ENCODE results near the gene ZFAND3. TPM values are rescaled to one million over a fixed set of nuclear protein-coding genes. Genes with fewer than 3 reads are reported as not detected.
"Not testable (repeated sequence)": the region's sequence is repeated elsewhere in the genome, so short reads cannot be mapped to it uniquely, and the experiment has no call there.

The ZFAND3 gene
- polyA plus RNA-seq, 3 donors from 2014 or later, result 3.1 to 10.2 (median 3.9) TPM

- H3K4me3 Mint-ChIP-seq, result peak overlapping the region; percentile 67 to 89 (median 79)
- DNase-seq, result peak in 1 of 3 donors; percentile 13
- peaks cover 0 to 2% (median 0%) of the 10 kb centered on the region in 6 donors for H3K9me3 Mint-ChIP-seq
- H3K36me3 Mint-ChIP-seq, result peaks cover 0 to 8% (median 3%) of the 10 kb centered on the region in 3 donors
- H3K4me1 Mint-ChIP-seq, result peaks cover 89 to 92% of the 10 kb centered on the region in 2 donors
- peaks cover 0 to 5% (median 0%) of the 10 kb centered on the region in 3 donors for H3K27me3 Mint-ChIP-seq (ENCODE audit: low read depth in 3 of 3)
- H3K27ac Mint-ChIP-seq, result peak overlapping the region; percentile 86 to 95 (median 92)
These were observed 48.4 kb downstream of the ZFAND3 start for GRCh38 chr6:37867756-37868446.

DNA sequence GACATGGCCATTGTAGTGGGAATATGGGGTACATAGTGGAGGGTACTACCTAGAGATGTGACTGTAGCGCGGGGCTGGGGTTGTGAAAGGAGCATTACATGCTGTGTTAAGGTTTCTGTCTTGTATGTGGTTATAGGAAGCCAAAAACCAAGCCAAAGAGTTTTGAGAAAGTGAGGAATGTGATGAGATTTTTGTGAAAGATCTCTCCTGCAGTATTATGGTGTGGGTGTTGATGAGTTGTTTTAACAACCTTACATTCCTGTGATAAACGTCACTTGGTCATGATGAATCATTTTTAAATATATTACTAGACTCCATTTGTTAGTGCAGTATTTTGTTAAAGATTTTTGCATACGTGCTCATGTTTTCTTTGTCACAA lies 48.9 kb downstream of the ZFAND3 start:
- Mint-ChIP-seq H3K9me3 (peaks cover 0 to 2% (median 0%) of the 10 kb centered on the region in 6 donors), H3K27me3 (ENCODE audit: low read depth in 3 of 3) (peaks cover 0 to 5% (median 0%) of the 10 kb centered on the region in 3 donors), H3K36me3 (peaks cover 0 to 8% (median 3%) of the 10 kb centered on the region in 3 donors), H3K4me3 (peak overlapping the region; percentile 67 to 89 (median 79)), H3K27ac (peak overlapping the region; percentile 86 to 95 (median 92)), H3K4me1 (peaks cover 86 to 90% of the 10 kb centered on the region in 2 donors)
- peak; percentile 52 to 56 (median 53) for DNase-seq

DNA sequence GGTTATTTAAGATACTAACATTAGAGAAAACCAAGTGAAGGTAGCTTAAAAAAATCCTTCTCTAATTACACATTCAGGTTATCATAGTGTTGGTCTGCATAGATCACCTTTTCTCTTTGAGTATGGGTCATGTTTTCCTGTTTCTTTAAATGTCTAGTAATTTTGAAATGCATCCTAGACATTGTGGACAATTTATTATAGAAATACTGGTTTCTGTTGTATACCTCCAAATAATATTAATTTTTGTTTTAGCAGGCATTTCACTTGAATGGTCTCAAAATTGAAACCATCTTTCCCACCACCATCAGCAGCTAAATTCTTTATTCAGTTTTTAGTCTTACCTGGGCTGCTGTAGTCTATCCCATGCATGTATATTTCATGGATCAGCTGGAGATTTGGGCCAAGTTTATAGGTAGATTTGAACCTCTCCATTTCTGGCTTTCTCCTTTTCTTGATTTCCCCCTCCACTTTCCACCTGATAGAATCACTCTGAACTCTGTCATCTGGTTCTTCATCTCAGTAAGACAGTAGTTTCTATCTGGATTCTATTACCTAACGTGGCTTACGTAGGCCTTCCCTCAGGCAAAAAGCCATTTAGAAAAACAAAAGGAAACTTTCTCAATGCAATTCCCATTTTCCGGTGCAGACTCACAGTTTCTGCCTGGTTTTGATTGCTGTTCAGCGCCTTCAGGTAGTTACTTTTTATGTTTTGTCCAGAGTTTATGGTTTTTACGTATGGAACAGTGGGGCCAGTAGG lies 52.3 kb downstream of the ZFAND3 start:
- H3K27ac Mint-ChIP-seq, result peak overlapping the region; percentile 3 to 61 (median 34)

DNA sequence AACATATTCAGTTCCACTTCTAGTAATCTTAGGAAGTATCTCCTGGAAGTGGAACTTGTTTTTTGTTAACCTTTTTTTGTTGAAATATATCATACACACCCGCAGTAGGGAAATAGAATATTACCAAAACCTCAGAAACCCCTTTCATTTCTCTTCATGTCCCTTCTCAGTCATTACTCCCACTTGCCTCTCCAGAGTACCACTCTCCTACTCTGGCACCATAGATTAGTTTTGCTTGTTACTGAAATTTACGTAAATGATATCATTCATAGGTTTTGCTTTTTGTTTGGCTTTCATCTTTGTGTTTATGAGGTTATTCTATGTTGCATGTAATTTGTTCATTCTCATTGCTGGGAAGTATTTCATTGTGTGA lies 52.8 kb downstream of the ZFAND3 start:
- H3K36me3 Mint-ChIP-seq, result peaks cover 0 to 8% (median 3%) of the 10 kb centered on the region in 3 donors
- DNase-seq, result no peak
- H3K4me1 Mint-ChIP-seq, result peaks cover 80 to 88% of the 10 kb centered on the region in 2 donors
- H3K4me3 Mint-ChIP-seq, result peak overlapping the region in 2 of 5 donors; percentile 18 to 34
- peak overlapping the region in 4 of 6 donors; percentile 3 to 54 (median 23) for H3K27ac Mint-ChIP-seq
- peaks cover 0 to 2% (median 0%) of the 10 kb centered on the region in 3 donors for H3K27me3 Mint-ChIP-seq (ENCODE audit: low read depth in 3 of 3)
- peaks cover 0 to 2% (median 0%) of the 10 kb centered on the region in 6 donors for H3K9me3 Mint-ChIP-seq

More for the DNA sequence above, 52.3 kb downstream of the ZFAND3 start:
- H3K27me3 Mint-ChIP-seq (ENCODE audit: low read depth in 3 of 3), result peaks cover 0 to 2% (median 0%) of the 10 kb centered on the region in 3 donors
- peaks cover 0 to 2% (median 0%) of the 10 kb centered on the region in 6 donors for H3K9me3 Mint-ChIP-seq
- H3K4me3 Mint-ChIP-seq, result peak overlapping the region in 1 of 5 donors; percentile 34
- H3K4me1 Mint-ChIP-seq, result peaks cover 80 to 88% of the 10 kb centered on the region in 2 donors
- no peak for DNase-seq
- peaks cover 0 to 8% (median 3%) of the 10 kb centered on the region in 3 donors for H3K36me3 Mint-ChIP-seq

- Mint-ChIP-seq H3K27ac (peak overlapping the region in 1 of 6 donors; percentile 36), H3K27me3 (ENCODE audit: low read depth in 3 of 3) (peaks cover 0 to 2% (median 0%) of the 10 kb centered on the region in 3 donors), H3K4me3 (no peak overlapping the region), H3K4me1 (peaks cover 80 to 91% of the 10 kb centered on the region in 2 donors), H3K9me3 (peaks cover 0 to 2% (median 0%) of the 10 kb centered on the region in 6 donors), H3K36me3 (peaks cover 0 to 8% (median 3%) of the 10 kb centered on the region in 3 donors)
- no peak for DNase-seq
These were observed 55.2 kb downstream of the ZFAND3 start for GRCh38 chr6:37874726-37875125.

- peaks cover 0 to 8% (median 3%) of the 10 kb centered on the region in 3 donors for H3K36me3 Mint-ChIP-seq
- peak overlapping the region in 1 of 5 donors; percentile 37 for H3K4me3 Mint-ChIP-seq
- peaks cover 83 to 95% of the 10 kb centered on the region in 2 donors for H3K4me1 Mint-ChIP-seq
- no peaks in the 10 kb centered on the region for H3K27me3 Mint-ChIP-seq (ENCODE audit: low read depth in 3 of 3)
- no peak for DNase-seq
- H3K9me3 Mint-ChIP-seq, result peaks cover 0 to 2% (median 0%) of the 10 kb centered on the region in 6 donors
- peak overlapping the region in 1 of 6 donors; percentile 70 for H3K27ac Mint-ChIP-seq
These were observed 56.2 kb downstream of the ZFAND3 start for GRCh38 chr6:37875561-37876309.

- peaks cover 0 to 2% (median 0%) of the 10 kb centered on the region in 6 donors for H3K9me3 Mint-ChIP-seq
- DNase-seq, result no peak
- H3K4me1 Mint-ChIP-seq, result peaks cover 84 to 93% of the 10 kb centered on the region in 2 donors
- no peak overlapping the region for H3K27ac Mint-ChIP-seq
- H3K27me3 Mint-ChIP-seq (ENCODE audit: low read depth in 3 of 3), result no peaks in the 10 kb centered on the region
- H3K4me3 Mint-ChIP-seq, result peak overlapping the region in 1 of 5 donors; percentile 28
- H3K36me3 Mint-ChIP-seq, result peaks cover 0 to 7% (median 3%) of the 10 kb centered on the region in 3 donors
These were observed 57.3 kb downstream of the ZFAND3 start for GRCh38 chr6:37876843-37877242.

DNA sequence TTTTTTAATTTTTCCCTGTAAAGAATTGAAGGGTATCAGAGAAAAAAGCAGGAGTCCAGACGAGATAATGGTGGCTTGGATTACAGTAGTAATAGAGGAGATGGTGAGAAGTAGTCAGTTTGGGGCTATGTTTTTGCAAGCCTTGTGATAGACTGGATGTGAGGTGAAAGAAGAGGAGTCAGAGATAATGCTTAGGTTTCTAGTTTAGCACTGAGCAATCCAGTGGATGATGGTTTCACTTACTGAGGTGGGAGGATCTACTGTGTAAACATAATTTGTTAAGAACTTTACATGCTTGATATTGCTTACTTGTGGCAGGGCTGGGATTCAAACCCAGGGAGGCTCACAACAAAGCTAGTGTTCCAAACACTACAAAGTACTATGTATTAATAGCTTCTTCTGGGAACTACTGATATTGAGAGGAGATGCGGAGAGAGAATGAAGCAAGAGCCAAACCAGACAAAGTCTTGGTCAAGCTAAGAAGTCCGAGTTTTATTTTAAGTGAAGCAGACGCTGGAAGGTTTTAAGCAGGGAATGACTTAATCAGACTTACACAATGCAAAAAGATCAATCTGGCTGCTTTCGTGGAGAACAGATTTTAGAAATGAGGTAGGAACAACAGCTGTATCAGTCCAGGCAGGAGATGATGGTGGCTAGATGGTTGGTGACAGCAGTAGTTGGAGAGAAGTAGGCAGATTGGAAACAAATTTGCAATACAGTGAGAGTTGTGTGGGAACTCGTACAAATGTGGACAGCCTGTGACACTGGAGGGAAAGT lies 58.0 kb downstream of the ZFAND3 start:
- peaks cover 0 to under 1% (median under 1%) of the 10 kb centered on the region in 3 donors for H3K36me3 Mint-ChIP-seq
- H3K4me3 Mint-ChIP-seq, result peak overlapping the region in 1 of 5 donors; percentile 1
- H3K9me3 Mint-ChIP-seq, result no peaks in the 10 kb centered on the region
- no peaks in the 10 kb centered on the region for H3K27me3 Mint-ChIP-seq (ENCODE audit: low read depth in 3 of 3)
- peaks cover 84 to 93% of the 10 kb centered on the region in 2 donors for H3K4me1 Mint-ChIP-seq
- peak overlapping the region in 4 of 6 donors; percentile 0 to 29 (median 6) for H3K27ac Mint-ChIP-seq
- no peak for DNase-seq

GRCh38 chr6:37878150-37878710 lies 58.7 kb downstream of the ZFAND3 start:
- no peak for DNase-seq
- H3K9me3 Mint-ChIP-seq, result no peaks in the 10 kb centered on the region
- H3K4me3 Mint-ChIP-seq, result no peak overlapping the region
- H3K27me3 Mint-ChIP-seq (ENCODE audit: low read depth in 3 of 3), result no peaks in the 10 kb centered on the region
- no peaks in the 10 kb centered on the region for H3K36me3 Mint-ChIP-seq
- peaks cover 88 to 96% of the 10 kb centered on the region in 2 donors for H3K4me1 Mint-ChIP-seq
- peak overlapping the region in 5 of 6 donors; percentile 0 to 53 (median 29) for H3K27ac Mint-ChIP-seq

DNA sequence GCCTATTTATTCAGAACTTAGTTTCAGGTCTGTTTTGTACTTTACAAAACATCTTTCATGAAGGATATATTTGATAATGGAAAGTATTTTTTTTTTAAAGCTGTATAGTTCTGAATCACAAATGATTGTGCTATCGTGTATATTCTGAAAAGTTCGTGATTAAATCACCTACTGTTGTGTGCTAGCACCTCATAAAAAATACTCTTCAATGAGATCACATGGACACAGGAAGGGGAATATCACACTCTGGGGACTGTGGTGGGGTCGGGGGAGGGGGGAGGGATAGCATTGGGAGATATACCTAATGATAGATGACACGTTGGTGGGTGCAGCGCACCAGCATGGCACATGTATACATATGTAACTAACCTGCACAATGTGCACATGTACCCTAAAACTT lies 61.1 kb downstream of the ZFAND3 start:
- Mint-ChIP-seq H3K4me1 (peaks cover 84 to 93% of the 10 kb centered on the region in 2 donors), H3K4me3 (peak overlapping the region in 3 of 5 donors; percentile 34 to 63 (median 58)), H3K27ac (peak overlapping the region in 2 of 6 donors; percentile 25 to 50)
- not testable (repeated sequence) for H3K27me3 Mint-ChIP-seq (ENCODE audit: low read depth in 3 of 3); H3K36me3 Mint-ChIP-seq; DNase-seq; H3K9me3 Mint-ChIP-seq

DNA sequence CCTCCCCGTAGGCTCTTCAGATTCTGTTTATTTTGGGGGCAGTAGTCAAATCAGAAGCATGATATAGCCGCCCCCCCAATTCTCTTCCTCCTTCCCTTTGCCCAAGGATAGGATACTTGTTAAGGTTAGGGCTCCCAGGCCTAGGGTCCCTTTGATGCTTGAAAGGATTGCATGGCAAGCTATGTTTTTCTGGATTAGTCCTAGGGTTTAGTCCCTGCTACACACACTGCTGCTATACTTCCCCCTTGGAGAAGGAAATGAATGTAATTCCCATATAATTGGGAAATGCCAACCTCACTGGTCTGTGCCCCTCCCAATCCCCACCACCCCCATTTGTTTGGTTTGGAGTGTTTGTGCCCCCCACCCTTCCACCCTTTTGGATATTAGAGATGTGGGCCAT lies 62.8 kb downstream of the ZFAND3 start:
- no peaks in the 10 kb centered on the region for H3K9me3 Mint-ChIP-seq
- H3K27ac Mint-ChIP-seq, result peak overlapping the region in 3 of 6 donors; percentile 36 to 65 (median 38)
- peaks cover 73 to 84% of the 10 kb centered on the region in 2 donors for H3K4me1 Mint-ChIP-seq
- H3K27me3 Mint-ChIP-seq (ENCODE audit: low read depth in 3 of 3), result no peaks in the 10 kb centered on the region
- peak overlapping the region in 1 of 5 donors; percentile 14 for H3K4me3 Mint-ChIP-seq
- DNase-seq, result no peak
- H3K36me3 Mint-ChIP-seq, result no peaks in the 10 kb centered on the region

DNA sequence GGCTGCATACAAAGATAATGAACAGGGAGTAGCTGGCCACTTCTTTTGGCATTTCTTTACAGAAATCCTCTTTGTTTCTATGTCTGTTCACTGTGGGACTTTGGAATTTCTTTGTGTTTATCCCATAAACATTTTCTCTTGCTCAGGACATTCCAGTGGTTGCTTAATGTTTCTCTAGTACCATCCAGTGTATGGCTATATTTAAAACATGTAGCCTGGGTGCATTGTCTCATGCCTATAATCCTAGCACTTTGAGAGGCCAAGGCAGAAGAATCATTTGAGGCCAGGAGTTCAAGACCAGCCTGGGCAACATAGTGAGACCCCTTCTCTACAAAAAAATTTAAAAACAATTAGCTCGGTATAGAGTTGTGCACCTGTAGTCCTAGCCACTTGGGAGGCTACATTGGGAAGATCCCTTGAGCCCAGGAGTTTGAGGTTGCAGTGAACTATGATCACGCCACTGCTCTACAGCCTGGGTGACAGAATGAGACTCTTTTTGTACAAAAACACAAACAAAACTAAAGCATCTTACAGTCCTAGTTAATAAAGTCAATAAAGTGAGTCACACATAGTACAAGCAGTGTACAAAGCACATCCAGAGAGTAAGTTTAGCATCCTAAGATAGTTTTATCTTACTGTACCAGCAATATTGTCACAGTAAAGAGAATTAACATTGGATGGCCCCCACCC lies 63.3 kb downstream of the ZFAND3 start:
- Mint-ChIP-seq H3K27ac (peak overlapping the region in 1 of 6 donors; percentile 65), H3K4me3 (no peak overlapping the region), H3K9me3 (no peaks in the 10 kb centered on the region), H3K4me1 (peaks cover 72 to 84% of the 10 kb centered on the region in 2 donors), H3K27me3 (ENCODE audit: low read depth in 3 of 3) (no peaks in the 10 kb centered on the region), H3K36me3 (no peaks in the 10 kb centered on the region)
- DNase-seq, result no peak

Data from immature natural killer cell (primary cell).